SK-N-SH treated with all-trans-retinoic acid at 6 μM for 48 hours (cell line): ENCODE data around the gene PLAGL2.

Experiments
- RARB ChIP-seq: fragments of 250-450 bp; sonication (Bioruptor Pico); IDR thresholded peaks from 2 replicates; pipeline ENCODE4 v1.8.0; 2021; ENCODE audit warnings: mild to moderate bottlenecking, moderate library complexity
- TOX ChIP-seq: fragments of 250-450 bp; sonication (Bioruptor Pico); IDR thresholded peaks from 2 replicates; pipeline ENCODE4 v1.8.0; 2021; ENCODE audit warnings: mild to moderate bottlenecking, moderate library complexity, borderline replicate concordance
- ZFP3 ChIP-seq: fragments of 250-450 bp; sonication (Bioruptor Pico); IDR thresholded peaks from 2 replicates; pipeline ENCODE4 v1.5.0; 2020; ENCODE audit warnings: mild to moderate bottlenecking, moderate library complexity
- ZNF8 ChIP-seq: fragments of 450-650 bp; formaldehyde crosslinking; IDR thresholded peaks from 2 replicates; pipeline ENCODE4 v1.5.0; 2020; ENCODE audit warnings: mild to moderate bottlenecking, moderate library complexity
- TF ChIP-seq, protein P1 (sequence below): fragments of 250-450 bp; sonication (Bioruptor Pico); IDR thresholded peaks from 2 replicates; pipeline ENCODE4 v1.8.0; 2020; ENCODE audit warnings: mild to moderate bottlenecking, moderate library complexity, borderline replicate concordance

- TF ChIP-seq TOX (CRISPR knock-in tag) (no peak), ZFP3 (no peak), RARB (CRISPR knock-in tag) (no peak), ZNF8 (CRISPR knock-in tag) (no peak)
- TF ChIP-seq, protein P1, sequence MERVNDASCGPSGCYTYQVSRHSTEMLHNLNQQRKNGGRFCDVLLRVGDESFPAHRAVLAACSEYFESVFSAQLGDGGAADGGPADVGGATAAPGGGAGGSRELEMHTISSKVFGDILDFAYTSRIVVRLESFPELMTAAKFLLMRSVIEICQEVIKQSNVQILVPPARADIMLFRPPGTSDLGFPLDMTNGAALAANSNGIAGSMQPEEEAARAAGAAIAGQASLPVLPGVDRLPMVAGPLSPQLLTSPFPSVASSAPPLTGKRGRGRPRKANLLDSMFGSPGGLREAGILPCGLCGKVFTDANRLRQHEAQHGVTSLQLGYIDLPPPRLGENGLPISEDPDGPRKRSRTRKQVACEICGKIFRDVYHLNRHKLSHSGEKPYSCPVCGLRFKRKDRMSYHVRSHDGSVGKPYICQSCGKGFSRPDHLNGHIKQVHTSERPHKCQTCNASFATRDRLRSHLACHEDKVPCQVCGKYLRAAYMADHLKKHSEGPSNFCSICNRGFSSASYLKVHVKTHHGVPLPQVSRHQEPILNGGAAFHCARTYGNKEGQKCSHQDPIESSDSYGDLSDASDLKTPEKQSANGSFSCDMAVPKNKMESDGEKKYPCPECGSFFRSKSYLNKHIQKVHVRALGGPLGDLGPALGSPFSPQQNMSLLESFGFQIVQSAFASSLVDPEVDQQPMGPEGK: no peak
These were observed 42.4 kb downstream of the PLAGL2 start for GRCh38 chr20:32164984-32165735.
